ENCODE measurements around the gene GALP. TPM values are rescaled to one million over a fixed set of nuclear protein-coding genes. Genes with fewer than 3 reads are reported as not detected.

GALP gene
- total RNA-seq (2022; extraction: Qiagen RNA extraction) = not detected in 5 replicates

DNA sequence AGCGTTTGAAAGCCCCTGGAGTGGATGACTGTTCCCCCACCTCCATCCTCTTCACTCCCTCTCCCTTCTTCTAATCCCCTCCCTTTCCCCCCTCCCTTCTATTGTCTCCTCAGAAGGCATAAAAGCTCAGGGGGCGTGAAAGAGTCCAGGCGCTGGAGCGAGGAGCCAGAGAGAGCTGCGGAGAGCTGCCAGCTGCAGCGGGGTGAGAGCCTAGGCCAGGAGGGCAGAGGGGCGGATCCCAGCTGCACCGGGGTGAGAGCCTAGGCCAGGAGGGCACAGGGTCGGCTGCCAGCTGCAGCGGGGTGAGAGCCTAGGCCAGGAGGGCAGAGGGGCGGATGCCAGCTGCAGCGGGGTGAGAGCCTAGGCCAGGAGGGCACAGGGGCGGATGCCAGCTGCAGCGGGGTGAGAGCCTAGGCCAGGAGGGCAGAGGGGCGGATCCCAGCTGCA lies at the start of gene GALP:
Gene GALP (plus strand): TSS at position 148 of the 447 bp plus-strand sequence. CDS start 1,101 bp downstream, outside the sequence.

GRCh38 chr19:56140583-56141416 lies 35.0 kb upstream of the GALP start, which contains the start of gene ZNF444:
Gene ZNF444, plus strand, starts transcription at chr19:56141287. Its CDS starts 5,625 bp downstream, at chr19:56146912.

DNA sequence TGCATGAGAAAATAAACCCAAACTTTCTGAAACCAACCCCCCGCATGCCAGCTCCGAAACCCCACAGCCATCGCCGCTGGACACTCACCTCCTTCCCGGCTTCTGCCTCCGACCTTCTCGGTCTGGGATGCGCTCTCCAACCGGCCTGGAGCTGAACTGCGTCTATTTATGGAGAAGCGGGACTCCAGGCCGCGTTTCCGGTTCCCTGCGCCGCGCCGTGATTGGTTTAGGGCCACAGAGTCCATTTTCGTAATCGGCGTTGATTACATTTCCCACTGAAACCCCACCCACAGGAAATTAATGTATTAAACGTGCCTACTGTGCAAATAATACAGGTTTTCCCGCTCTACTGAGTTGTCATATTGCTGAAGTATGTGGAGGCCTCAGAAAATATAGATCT lies 21.8 kb downstream of the GALP start, which contains the start of gene ZSCAN5B:
Gene ZSCAN5B (minus strand): TSS at position 138 of the 400 bp plus-strand sequence. CDS start 4,731 bp downstream, outside the sequence.

GRCh38 chr19:56201973-56202372 lies 26.2 kb downstream of the GALP start, which contains the start of gene ZSCAN5C:
Gene ZSCAN5C, plus strand, starts transcription at chr19:56202273. Its CDS starts 3,641 bp downstream, at chr19:56205914.

Other genes with a start within 250 kb of the GALP start
- not detected in 5 replicates for gene NLRP13, start 243.7 kb upstream of the GALP start, total RNA-seq (2022; extraction: Qiagen RNA extraction)
- gene NLRP8, start 228.2 kb upstream of the GALP start, total RNA-seq (2022; extraction: Qiagen RNA extraction) = not detected in 5 replicates
- gene NLRP5, start 189.2 kb upstream of the GALP start, total RNA-seq (2022; extraction: Qiagen RNA extraction) = 0.03 to 0.08 TPM (median 0.07 TPM) in 5 replicates
- 28.1 to 48.8 TPM (median 46.5 TPM) in 5 replicates for gene ZNF787, start 54.7 kb upstream of the GALP start, total RNA-seq (2022; extraction: Qiagen RNA extraction)
- 15.6 to 27.5 TPM (median 25.2 TPM) in 5 replicates for gene ZNF444, start 34.7 kb upstream of the GALP start, total RNA-seq (2022; extraction: Qiagen RNA extraction)
- gene ZSCAN5B, start 21.8 kb downstream of the GALP start, total RNA-seq (2022; extraction: Qiagen RNA extraction) = 0.06 TPM in 1 of 5 replicates, not detected in the others
- 0.07 TPM in 1 of 5 replicates, not detected in the others for gene ZSCAN5C, start 26.3 kb downstream of the GALP start, total RNA-seq (2022; extraction: Qiagen RNA extraction)
- gene EDDM13, start 96.7 kb downstream of the GALP start, total RNA-seq (2022; extraction: Qiagen RNA extraction) = not detected in 5 replicates
- gene ZSCAN5A, start 138.8 kb downstream of the GALP start, total RNA-seq (2022; extraction: Qiagen RNA extraction) = 6.5 to 8.4 TPM (median 6.5 TPM) in 5 replicates
- 0.80 to 1.3 TPM (median 1.1 TPM) in 5 replicates for gene ZNF582, start 217.5 kb downstream of the GALP start, total RNA-seq (2022; extraction: Qiagen RNA extraction)
- gene ZNF583, start 228.3 kb downstream of the GALP start, total RNA-seq (2022; extraction: Qiagen RNA extraction) = 1.6 to 2.4 TPM (median 2.3 TPM) in 5 replicates